Measurements from ENCODE around the gene FSTL4. TPM values are rescaled to one million over a fixed set of nuclear protein-coding genes. Genes with fewer than 3 reads are reported as not detected.
A peak's percentile ranks its signal among the peaks of the same experiment; 100 is the strongest.

Gene FSTL4
- total RNA-seq, 1 experiment from 2014 or later: not detected

DNA sequence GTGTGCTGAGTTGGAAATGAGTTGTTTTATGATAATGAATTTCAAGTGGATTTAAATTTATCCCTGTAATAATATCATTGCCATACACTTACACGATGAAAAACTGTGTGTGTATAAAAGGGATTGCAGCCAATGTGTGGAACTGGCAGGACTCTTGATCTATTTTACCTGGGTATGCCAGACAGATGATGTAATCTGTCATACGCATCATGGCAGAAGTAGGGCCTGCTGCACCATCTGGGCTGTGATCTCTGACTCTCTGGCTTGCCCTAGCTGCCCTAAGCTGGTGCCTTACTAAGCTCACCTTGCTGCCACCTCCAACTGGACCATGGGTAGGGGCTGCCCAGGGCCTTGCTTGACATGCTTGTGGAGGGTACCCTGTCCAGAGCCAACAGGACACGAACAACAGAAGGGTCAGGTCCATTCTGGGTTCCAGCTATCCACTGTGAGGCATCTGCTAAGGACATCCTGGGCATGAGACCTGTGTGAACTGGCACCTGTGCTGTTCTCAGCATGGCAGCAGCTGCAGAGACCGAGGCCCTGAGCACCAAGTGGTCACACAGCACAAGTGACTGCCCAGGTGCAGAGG, 184.2 kb downstream of the FSTL4 start:
- no peak for DNase-seq (ENCODE audit: low read depth)

GRCh38 chr5:133427121-133427777, 185.1 kb downstream of the FSTL4 start:
- DNase-seq (ENCODE audit: low read depth): no peak

DNA sequence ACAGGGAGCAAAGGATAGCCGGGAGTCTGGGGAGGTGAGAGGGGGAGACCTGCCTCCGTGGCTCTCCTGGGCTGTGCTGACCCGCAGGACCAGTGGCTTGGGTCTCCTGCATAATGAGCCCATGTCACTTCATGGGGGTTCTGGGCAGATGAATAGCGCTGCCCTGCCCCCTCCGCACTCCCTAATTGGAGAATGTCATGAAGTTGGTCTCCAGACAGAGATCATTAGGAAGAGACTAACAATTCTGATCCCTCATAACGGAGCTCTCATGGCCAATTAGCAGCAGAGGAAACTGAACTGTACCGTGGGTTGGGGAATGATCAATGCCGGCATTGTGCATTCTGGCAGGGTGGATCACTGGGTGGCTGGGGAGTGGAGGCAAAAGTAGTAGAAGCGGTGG, 186.1 kb downstream of the FSTL4 start:
- DNase-seq (ENCODE audit: low read depth): no peak

DNA sequence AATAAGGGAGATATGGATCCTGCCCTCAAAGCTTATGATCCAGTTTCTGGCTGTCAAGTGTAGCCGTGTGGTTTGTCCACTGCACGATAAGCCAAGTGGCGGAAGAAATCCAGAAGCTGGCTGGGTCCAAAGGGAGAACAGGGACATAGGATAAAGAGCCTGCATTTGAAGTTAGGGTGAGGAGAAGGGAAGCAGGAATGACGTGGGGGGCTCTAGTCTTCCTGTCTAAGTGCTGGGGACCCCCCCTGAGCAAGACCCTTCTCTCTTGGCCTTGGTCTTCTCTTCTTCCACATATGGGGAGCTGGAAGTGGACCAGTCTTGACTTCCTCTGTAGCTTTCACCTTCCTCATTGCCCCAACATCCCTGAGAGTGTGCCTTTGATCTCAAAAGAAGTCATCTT, 186.6 kb downstream of the FSTL4 start:
- DNase-seq (ENCODE audit: low read depth): no peak

GRCh38 chr5:133425222-133425621, 187.1 kb downstream of the FSTL4 start:
- DNase-seq (ENCODE audit: low read depth): no peak

DNA sequence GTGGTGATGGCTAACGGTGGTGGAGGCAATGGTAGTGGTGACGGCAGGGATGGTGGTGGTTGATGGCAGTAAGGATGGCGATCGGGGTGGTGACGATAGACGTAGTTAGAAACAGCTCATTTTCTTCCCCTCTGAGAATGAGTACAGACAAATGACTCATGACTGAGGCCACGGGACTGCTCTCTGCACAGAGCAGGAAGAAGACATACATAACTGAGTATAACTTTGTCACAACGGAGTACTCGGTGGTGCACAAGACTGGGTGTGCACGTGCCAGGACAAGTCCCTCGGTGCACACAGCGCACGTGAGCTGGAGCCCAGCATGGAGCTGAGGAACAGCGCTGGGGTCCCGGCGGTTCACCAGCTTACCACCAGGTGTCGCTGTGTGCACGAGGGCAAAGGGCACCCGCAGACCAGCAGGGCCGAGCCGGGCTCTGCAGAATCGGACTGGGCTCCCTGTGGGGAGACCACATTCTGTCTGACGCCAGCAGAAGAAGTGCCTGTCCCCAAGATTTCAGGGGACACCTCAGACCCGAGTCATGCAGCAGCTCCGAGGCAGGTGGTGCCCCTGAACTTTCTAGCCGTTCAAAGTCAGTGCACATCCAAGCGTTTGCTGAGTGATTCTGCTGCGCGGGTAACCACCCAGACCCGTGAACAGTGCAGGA, 188.6 kb downstream of the FSTL4 start:
- DNase-seq (ENCODE audit: low read depth): peak; percentile 42

DNA sequence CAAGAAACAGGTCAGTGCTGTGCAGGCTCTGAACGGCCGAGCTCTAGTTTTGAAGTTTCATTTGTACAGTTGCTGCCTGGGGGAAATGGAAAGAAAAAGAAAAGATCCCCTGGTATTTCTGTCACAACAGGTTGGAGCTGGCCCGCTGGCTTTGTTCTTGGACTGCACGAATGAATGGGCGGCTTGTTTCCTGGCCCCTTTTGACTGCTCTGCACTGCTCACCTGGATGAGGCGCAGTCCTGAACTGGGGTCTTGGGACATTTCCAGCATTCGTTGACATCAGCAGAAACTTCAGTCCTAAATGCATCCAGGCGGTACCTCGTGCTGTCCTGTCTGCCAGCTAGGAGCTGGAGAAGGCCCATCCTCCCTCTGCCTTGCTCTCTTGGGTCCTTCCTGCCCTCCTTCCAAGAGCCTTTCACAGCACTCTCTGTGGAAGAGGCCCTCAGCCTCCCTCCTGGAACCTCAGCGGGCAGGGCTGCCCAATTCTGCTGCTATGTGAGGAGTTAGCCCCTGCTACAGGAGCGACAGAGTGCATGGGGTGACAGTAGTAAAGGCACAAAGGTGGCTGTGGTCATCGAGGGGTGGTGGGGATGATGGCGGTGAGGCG, 189.2 kb downstream of the FSTL4 start:
- no peak for DNase-seq (ENCODE audit: low read depth)

GRCh38 chr5:133421806-133422205, 190.5 kb downstream of the FSTL4 start:
- no peak for DNase-seq (ENCODE audit: low read depth)

DNA sequence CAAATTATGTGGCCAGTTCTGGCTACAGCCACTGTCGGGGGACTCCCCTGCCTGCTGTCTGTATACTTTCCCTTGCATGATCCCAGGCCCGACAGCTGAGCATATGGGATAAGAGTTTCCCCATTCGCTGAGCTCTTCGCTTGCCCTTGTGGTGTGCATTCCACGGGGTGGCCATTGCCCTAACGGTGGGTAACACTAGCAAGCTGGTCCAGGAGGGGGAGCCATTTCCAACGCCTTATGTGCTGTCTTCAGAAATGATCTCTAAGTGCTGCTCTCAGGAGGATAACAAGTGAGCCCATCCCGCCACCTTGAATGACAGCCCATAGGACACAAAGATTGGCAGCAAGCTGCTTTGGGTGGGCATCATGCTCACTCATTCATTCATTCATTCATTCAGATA, 190.9 kb downstream of the FSTL4 start:
- peak; percentile 4 for DNase-seq (ENCODE audit: low read depth)

- DNase-seq (ENCODE audit: low read depth): no peak
These were observed 191.7 kb downstream of the FSTL4 start for GRCh38 chr5:133420440-133421301.

DNA sequence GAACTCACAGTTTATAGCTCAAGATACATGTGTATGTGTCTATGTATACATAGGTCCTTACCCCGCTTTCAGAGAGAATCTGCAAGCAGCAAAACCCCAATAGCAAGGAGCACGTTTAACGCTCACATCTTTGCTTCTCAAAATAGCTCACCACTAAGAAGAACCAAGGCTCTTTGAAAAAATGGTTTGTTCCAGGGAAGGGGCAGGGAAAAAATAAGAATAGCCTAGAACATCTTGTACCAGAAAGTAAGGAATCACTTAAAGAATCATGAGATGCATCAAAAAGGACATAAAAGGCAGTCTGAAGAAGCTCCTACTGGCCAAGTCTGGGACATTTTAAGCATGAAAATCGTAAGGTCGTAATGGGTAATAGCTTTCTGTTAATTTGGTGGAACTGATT, 196.4 kb downstream of the FSTL4 start:
- DNase-seq (ENCODE audit: low read depth): no peak

- DNase-seq (ENCODE audit: low read depth): no peak
These were observed 196.8 kb downstream of the FSTL4 start for GRCh38 chr5:133415506-133415905.

DNA sequence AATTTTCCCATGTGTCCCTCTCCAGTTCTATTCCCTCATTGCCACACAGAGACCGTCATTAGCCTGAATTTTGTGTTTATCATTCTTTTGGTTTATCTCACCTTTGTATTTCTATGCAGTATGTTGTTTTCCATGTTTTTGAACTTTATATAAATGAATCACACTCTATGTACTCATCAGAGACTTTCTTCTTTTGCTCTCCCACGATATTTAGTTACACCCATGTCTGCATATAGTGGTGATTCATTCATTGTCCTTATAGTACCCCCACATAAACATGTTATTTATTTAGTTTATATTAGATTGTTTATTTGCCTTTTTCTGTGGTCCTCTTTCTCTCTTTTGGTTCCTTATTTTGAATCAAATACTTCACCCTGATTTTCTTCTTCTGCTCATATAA, 199.7 kb downstream of the FSTL4 start:
- no peak for DNase-seq (ENCODE audit: low read depth)

GRCh38 chr5:133410335-133410828, 202.0 kb downstream of the FSTL4 start:
- no peak for DNase-seq (ENCODE audit: low read depth)

- no peak for DNase-seq (ENCODE audit: low read depth)
These were observed 203.1 kb downstream of the FSTL4 start for GRCh38 chr5:133409210-133409674.

DNA sequence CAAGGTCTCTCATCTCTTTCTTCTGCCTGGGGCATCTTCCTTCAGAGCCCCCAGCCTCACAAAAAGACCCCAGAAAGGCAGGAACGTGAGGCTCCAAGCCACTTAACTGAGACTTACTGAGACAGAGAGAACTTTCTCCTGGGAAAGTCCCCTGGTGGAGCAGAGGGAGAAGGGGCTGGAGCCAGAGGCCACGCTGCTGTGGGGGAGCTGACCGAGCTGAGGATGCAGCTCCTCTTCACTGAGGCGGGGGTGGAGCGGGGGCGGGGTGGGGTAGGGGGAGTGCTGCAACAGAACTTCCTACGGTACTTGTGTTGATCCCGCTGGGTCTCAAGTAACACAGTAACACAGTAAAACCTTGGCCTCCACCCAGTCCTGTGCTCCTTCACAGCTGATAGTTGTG, 204.0 kb downstream of the FSTL4 start:
- no peak for DNase-seq (ENCODE audit: low read depth)

GRCh38 chr5:133406977-133407632, 205.2 kb downstream of the FSTL4 start:
- no peak for DNase-seq (ENCODE audit: low read depth)

DNA sequence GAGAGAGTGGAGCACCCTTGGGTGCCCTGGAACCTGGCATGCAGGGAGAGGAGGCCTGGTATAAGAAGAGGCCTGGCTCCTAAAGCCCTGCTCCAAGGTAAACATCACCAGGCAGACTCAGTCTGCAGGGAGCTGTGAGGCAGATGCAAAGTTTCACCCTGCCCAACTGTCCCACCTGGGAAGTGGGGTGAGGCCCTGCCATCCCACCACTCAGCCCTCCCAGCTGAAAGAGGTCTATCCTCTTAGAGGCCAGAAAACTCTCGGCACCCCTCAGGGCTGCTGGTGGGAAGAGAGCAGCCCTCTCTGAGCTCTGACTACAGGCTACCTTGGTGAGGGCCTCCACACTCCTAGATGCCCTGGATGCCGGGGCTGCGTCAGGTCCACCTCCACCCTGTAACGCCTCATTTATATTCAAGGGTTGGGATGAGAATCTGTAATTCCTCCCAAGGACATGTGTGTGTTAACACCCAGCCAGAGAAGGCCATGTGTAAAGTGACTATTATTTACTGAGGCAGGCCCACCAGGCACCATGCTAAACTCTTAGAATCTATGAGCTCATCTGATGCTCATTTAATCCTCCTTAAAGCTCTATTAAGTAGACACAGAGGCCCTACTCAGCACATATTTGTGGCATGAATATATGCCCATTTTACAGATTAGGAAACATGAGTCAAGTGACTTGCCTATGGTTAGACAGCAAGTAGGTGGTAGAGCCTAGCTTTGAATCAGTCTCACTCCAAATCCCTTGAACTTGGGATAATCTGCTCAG, 205.9 kb downstream of the FSTL4 start:
- DNase-seq (ENCODE audit: low read depth): no peak

DNA sequence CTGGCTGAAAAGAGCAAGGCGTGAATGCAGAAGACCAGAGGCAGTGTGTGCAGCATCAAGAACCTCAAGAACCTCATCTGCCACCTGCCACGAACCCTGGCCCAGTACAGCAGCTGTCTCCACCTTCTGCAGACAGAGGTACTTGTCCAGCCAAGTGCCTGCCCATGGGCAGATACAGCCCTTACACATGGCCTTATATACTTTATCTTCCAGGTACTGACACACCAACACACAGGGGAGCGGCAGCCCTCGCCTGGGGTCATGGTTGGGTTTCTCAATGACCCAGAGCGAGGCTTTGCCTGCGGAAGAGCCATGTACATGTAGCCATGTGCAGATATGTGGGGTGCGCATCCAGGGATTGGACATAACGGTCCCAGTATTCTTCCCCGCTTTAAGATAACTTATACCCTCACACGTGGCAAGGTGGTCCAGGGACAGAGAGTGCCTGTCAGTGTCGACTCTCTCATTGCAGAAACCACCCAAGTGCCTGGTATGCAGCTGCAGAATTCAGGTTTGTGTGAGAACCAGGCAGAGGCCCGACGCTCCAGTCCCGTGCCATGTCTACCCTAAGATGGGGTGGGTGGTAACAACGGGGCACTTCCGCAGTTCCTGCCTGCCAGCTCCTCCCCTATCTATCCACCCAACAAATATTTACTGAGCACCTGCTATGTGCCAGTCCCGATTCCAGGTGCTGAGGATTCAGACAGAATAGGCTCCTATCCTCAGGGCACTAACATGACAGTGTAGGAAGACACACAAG, 206.9 kb downstream of the FSTL4 start:
- no peak for DNase-seq (ENCODE audit: low read depth)

DNA sequence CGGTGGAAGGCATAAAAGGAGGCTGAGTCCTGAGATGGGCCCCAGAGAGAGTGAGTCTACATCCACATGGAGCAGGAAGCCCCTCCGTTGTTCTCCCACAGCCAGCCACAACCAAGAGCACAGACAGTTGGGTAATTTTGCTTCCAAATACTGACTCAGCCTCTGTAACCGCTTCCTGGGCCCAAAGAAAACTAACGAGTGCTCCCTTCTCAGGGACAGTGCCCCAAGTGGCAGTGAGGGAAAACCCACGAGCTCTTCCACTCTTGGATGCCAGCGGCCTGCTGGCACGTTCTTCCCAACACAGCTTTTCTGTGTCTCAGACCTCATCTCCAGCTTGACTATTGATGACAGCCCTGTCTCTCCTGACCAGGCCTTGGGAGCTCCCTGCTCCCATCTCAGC, 207.6 kb downstream of the FSTL4 start:
- DNase-seq (ENCODE audit: low read depth): peak; percentile 54
